ENCODE measurements around the gene PRKG1. TPM values are rescaled to one million over a fixed set of nuclear protein-coding genes. Genes with fewer than 3 reads are reported as not detected.

Gene PRKG1
- total RNA-seq, 4 donors from 2014 or later = 24.0 to 89.1 (median 45.7) TPM

GRCh38 chr10:51624013-51624412 lies 549.7 kb downstream of the PRKG1 start:
- TF ChIP-seq CTCF (IDR thresholded peaks at IDR 0.05) (no peak), POLR2A (IDR thresholded peaks at IDR 0.05) (no peak)
- Histone ChIP-seq H3K9me3 (no peaks in the 10 kb centered on the region), H3K4me3 (no peak overlapping the region), H3K27ac (no peak overlapping the region), H3K36me3 (no peaks in the 10 kb centered on the region), H3K4me1 (no peaks in the 10 kb centered on the region), H3K27me3 (no peaks in the 10 kb centered on the region)
- DNase-seq = no peak

- no peaks in the 10 kb centered on the region for H3K9me3 ChIP-seq
- DNase-seq = no peak
- TF ChIP-seq CTCF (IDR thresholded peaks at IDR 0.05) (no peak), POLR2A (IDR thresholded peaks at IDR 0.05) (no peak)
- H3K27me3 ChIP-seq = no peaks in the 10 kb centered on the region
- no peaks in the 10 kb centered on the region for H3K4me1 ChIP-seq
- H3K27ac ChIP-seq = no peak overlapping the region
- H3K4me3 ChIP-seq = no peak overlapping the region
- no peaks in the 10 kb centered on the region for H3K36me3 ChIP-seq
These were observed 555.8 kb downstream of the PRKG1 start for GRCh38 chr10:51629934-51630639.

- no peak for TF ChIP-seq CTCF (IDR thresholded peaks at IDR 0.05)
- no peak for TF ChIP-seq POLR2A (IDR thresholded peaks at IDR 0.05)
- Histone ChIP-seq H3K27me3 (no peaks in the 10 kb centered on the region), H3K36me3 (no peaks in the 10 kb centered on the region), H3K4me1 (no peaks in the 10 kb centered on the region), H3K4me3 (no peak overlapping the region), H3K27ac (no peak overlapping the region), H3K9me3 (no peaks in the 10 kb centered on the region)
- no peak for DNase-seq
These were observed 556.3 kb downstream of the PRKG1 start for GRCh38 chr10:51630640-51631005.

GRCh38 chr10:51635436-51635835 lies 561.1 kb downstream of the PRKG1 start:
- no peak for TF ChIP-seq CTCF (IDR thresholded peaks at IDR 0.05)
- no peak for TF ChIP-seq POLR2A (IDR thresholded peaks at IDR 0.05)
- H3K36me3 ChIP-seq = no peaks in the 10 kb centered on the region
- no peaks in the 10 kb centered on the region for H3K4me1 ChIP-seq
- no peaks in the 10 kb centered on the region for H3K27me3 ChIP-seq
- DNase-seq = no peak
- no peak overlapping the region for H3K27ac ChIP-seq
- no peak overlapping the region for H3K4me3 ChIP-seq
- no peaks in the 10 kb centered on the region for H3K9me3 ChIP-seq

DNA sequence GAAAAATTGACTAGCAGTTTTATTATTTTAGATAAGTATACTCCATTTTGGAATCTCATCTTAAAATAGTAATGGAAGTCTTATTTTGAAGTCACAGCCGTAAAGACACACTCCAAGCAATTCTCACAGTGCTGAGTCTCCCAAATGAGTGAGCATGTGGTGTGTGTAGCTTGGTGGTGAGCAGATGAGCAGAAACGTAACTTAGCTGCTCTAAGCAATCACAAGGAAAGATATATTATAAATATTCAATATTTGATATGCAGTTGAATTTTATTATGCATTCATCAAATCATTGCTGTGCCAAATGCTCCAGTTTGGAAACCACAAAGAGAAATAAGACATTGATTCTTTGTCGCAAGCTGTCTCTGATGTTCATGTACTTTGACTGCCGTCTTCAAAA lies 563.9 kb downstream of the PRKG1 start:
- Histone ChIP-seq H3K4me3 (no peak overlapping the region), H3K9me3 (no peaks in the 10 kb centered on the region), H3K36me3 (no peaks in the 10 kb centered on the region), H3K4me1 (no peaks in the 10 kb centered on the region), H3K27ac (no peak overlapping the region), H3K27me3 (no peaks in the 10 kb centered on the region)
- TF ChIP-seq CTCF (IDR thresholded peaks at IDR 0.05) (no peak), POLR2A (IDR thresholded peaks at IDR 0.05) (no peak)
- DNase-seq = no peak

- Histone ChIP-seq H3K27me3 (no peaks in the 10 kb centered on the region), H3K36me3 (no peaks in the 10 kb centered on the region), H3K4me3 (no peak overlapping the region), H3K27ac (no peak overlapping the region), H3K4me1 (no peaks in the 10 kb centered on the region), H3K9me3 (no peaks in the 10 kb centered on the region)
- TF ChIP-seq POLR2A (IDR thresholded peaks at IDR 0.05) = no peak
- TF ChIP-seq CTCF (IDR thresholded peaks at IDR 0.05) = no peak
- DNase-seq = no peak
These were observed 564.5 kb downstream of the PRKG1 start for GRCh38 chr10:51638737-51639136.

Data from Peyer's patch (tissue), 4 donors.